CD4-positive, CD25-positive, alpha-beta regulatory T cell (primary cell): ENCODE results near the gene FAM117A. TPM values are rescaled to one million over a fixed set of nuclear protein-coding genes. Genes with fewer than 3 reads are reported as not detected.

Experiments used
- ATAC-seq, 2 donors: fragments of 150-1000 bp; cut with Tn5 transposase; one replicate each; pipeline ENCODE4 v1.10.0; 2021; ENCODE audit warnings: low read depth in 2 of 2, moderate number of reproducible peaks in 2 of 2, moderate library complexity in 1 of 2
- DNase-seq, 3 donors: peaks; one replicate each; pipeline versions ENCODE4 v3.0.0 to v3.0.0-alpha.2; 2012 to 2022; ENCODE audit warnings: mixed read lengths in 1 of 3
- H3K27ac ChIP-seq: one replicate; pipeline ENCODE4 v1.7.0; 2013; ENCODE audit warnings: mild to moderate bottlenecking, low read length; ENCODE audit not compliant: insufficient read depth, poor library complexity, severe bottlenecking
- H3K27me3 ChIP-seq: one replicate; pipeline ENCODE4 v1.7.0; 2013; ENCODE audit warnings: low read length; ENCODE audit not compliant: control insufficient read depth, insufficient read depth
- H3K36me3 ChIP-seq: one replicate; pipeline ENCODE4 v1.7.0; 2013; ENCODE audit warnings: mild to moderate bottlenecking, low read length, moderate library complexity; ENCODE audit not compliant: control insufficient read depth, insufficient read depth
- H3K4me1 ChIP-seq: 2 replicates; pipeline ENCODE4 v1.7.0; 2013; ENCODE audit warnings: mild to moderate bottlenecking, low read length; ENCODE audit not compliant: insufficient read depth, control insufficient read depth, poor library complexity, severe bottlenecking
- H3K4me3 ChIP-seq: one replicate; pipeline ENCODE4 v1.7.0; 2013; ENCODE audit warnings: low read depth, mild to moderate bottlenecking, low read length, moderate library complexity
- H3K9me3 ChIP-seq, 2 experiments: 1 replicate in 1 of 2; 2 replicates in 1 of 2; pipeline ENCODE4 v1.7.0; 2013; ENCODE audit warnings: low read length in 2 of 2, mild to moderate bottlenecking in 1 of 2, moderate library complexity in 1 of 2; ENCODE audit not compliant: control insufficient read depth in 2 of 2
- H3K27ac Mint-ChIP-seq, 3 donors: one replicate each; pipeline ENCODE4 v1.8.0; 2020 to 2022; ENCODE audit warnings: mild to moderate bottlenecking in 3 of 3, mixed read lengths in 3 of 3, moderate library complexity in 2 of 3
- H3K27me3 Mint-ChIP-seq: one replicate; pipeline ENCODE4 v1.8.0; 2022; ENCODE audit warnings: mild to moderate bottlenecking, mixed read lengths
- H3K36me3 Mint-ChIP-seq: one replicate; pipeline ENCODE4 v1.8.0; 2020; ENCODE audit warnings: mixed read lengths
- H3K4me1 Mint-ChIP-seq, 4 donors: one replicate each; pipeline ENCODE4 v1.8.0; 2020 to 2022; ENCODE audit warnings: mixed read lengths in 4 of 4, mild to moderate bottlenecking in 1 of 4
- H3K4me3 Mint-ChIP-seq, 4 donors: one replicate each; pipeline ENCODE4 v1.8.0; 2020 to 2022; ENCODE audit warnings: mild to moderate bottlenecking in 4 of 4, mixed read lengths in 4 of 4, moderate library complexity in 3 of 4
- H3K9me3 Mint-ChIP-seq, 7 donors: one replicate each; pipeline ENCODE4 v1.8.0; 2020 to 2022; ENCODE audit warnings: mixed read lengths in 7 of 7, mild to moderate bottlenecking in 3 of 7, moderate library complexity in 2 of 7
- polyA plus RNA-seq, 4 donors: library from polyadenylated mRNA; unstranded; fragments of 300-500 nt; fragmentation: Illumina TruSeq; gene quantifications; one replicate each; pipeline ENCODE4 v1.2.3, GENCODE V29; 2021
- total RNA-seq: library from RNA; stranded (reverse); gene quantifications from one replicate; pipeline ENCODE4 v1.2.3, GENCODE V29; 2022

FAM117A gene
- total and polyA plus RNA-seq, 5 donors from 2014 or later: 49.0 to 83.3 (median 67.0) TPM

DNA sequence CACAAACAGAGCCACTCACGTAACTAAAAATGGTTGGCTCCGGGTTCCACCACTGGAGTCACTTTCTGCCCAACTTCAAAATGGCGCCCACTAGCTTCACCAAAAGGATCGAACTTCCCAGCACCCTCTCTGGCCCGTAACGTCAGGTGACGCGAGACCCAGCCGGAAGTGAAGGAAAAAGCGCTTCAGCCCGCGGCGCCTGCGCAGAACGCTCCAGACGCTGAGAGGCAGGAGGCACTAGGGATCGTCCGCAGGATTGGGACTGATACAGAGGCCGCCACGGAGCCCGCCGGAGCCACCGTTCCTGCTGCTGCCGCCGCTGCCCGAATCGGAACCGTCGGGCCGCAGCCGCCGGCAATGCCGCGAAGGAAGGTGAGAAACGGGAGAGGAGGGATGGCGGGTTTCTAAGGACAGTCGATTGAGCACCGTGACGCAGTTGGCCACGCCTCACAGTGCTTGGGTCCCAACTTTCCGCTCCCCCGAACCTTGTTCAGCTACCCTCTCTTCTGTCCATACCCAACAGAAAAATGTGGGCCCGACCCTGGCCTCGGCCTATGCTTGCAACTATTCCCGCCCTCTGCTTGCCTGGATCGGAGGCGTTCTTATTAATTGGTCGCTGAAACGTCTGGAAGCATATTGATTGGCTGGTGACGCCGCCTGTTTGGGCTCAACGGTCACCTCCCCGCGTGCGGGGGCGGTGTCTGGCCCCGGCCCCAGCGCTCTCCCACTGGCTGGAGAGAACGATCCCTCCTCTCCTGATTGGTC, 24.7 kb upstream of the FAM117A start, which contains the start of gene KAT7:
Gene KAT7, plus strand, starts transcription at position 204 of the 765 bp plus-strand sequence. Its CDS starts 154 bp downstream, at position 358.
- no peaks in the 10 kb centered on the region for H3K9me3 ChIP-seq
- H3K4me1 Mint-ChIP-seq: peaks cover 22 to 64% (median 52%) of the 10 kb centered on the region in 4 donors
- no peaks in the 10 kb centered on the region for H3K9me3 Mint-ChIP-seq
- peak within 1 kb of the TSS; percentile 90 to 100 (median 94) for H3K4me3 Mint-ChIP-seq
- no peaks in the 10 kb centered on the region for H3K27me3 ChIP-seq
- H3K4me3 ChIP-seq: peak within 1 kb of the TSS; percentile 95
- peaks cover 17% of the 10 kb centered on the region for H3K36me3 Mint-ChIP-seq
- peak within 1 kb of the TSS; percentile 99 for H3K27ac ChIP-seq
- H3K27me3 Mint-ChIP-seq: no peaks in the 10 kb centered on the region
- H3K4me1 ChIP-seq: peaks cover 43% of the 10 kb centered on the region
- DNase-seq: peak; percentile 98 to 100 (median 99)
- H3K27ac Mint-ChIP-seq: peak within 1 kb of the TSS; percentile 96 to 99 (median 98)
- peaks cover 27% of the 10 kb centered on the region for H3K36me3 ChIP-seq
- peak; percentile 88 to 91 for ATAC-seq

DNA sequence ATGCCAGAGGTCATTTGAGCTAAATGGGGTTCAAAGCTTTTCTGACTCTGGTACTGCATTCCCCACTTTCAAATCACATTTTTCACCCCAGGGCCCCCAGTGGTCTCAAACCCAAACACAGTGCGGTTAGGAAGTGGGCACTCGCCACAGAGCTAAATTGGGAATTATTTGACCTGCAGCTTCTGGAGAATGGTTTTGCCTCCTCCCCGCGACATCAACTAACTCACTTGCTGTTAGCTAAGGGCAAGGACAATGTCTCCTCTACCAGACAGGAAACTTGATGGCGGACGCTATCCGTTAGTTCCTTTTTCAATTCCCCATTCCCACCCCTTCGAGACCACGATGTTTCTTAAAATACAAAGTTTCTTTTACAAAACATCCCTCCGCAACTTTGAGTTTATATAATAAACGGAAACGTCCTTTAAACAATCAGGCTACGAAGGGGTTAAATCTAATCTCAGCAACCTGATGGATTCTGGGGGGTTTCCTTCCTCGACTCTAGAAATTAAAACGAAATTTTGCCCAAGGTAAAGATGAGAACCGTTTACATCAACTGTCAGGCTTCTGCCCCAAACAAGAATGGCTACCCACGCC, 24.1 kb upstream of the FAM117A start:
- Mint-ChIP-seq H3K27me3 (peaks cover 1% of the 10 kb centered on the region), H3K9me3 (no peaks in the 10 kb centered on the region), H3K4me1 (peaks cover 22 to 58% (median 47%) of the 10 kb centered on the region in 4 donors), H3K27ac (peak overlapping the region; percentile 96 to 99 (median 98)), H3K36me3 (peaks cover 17% of the 10 kb centered on the region), H3K4me3 (peak overlapping the region; percentile 90 to 100 (median 94))
- peaks cover 23% of the 10 kb centered on the region for H3K36me3 ChIP-seq
- DNase-seq (peak in 1 of 3 donors; percentile 8), ATAC-seq (no peak)
- H3K27ac ChIP-seq: peak overlapping the region; percentile 99
- H3K27me3 ChIP-seq: no peaks in the 10 kb centered on the region
- peak overlapping the region; percentile 95 for H3K4me3 ChIP-seq
- H3K9me3 ChIP-seq: no peaks in the 10 kb centered on the region
- peaks cover 39% of the 10 kb centered on the region for H3K4me1 ChIP-seq

DNA sequence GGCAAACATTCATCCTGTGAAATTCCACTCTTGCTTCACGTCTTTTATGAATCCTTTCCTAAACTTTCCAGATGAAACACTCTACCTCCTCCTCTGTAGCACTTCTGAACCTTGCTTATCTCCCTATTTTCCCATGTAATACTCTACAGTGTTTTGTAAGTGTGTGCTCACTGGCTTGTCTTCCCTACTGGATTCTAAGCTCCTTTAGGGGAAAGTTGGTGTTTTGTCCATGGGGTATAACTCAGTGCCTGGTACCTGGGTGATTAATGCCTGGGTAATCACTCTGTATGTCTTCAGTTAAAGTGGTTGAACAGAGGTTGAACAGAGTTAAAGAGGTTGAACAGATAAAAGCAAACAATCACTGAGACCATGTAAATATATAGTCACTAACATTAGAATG, 20.7 kb upstream of the FAM117A start:
- Mint-ChIP-seq H3K4me3 (peak overlapping the region in 1 of 4 donors; percentile 39), H3K9me3 (no peaks in the 10 kb centered on the region), H3K27me3 (peaks cover 10% of the 10 kb centered on the region), H3K36me3 (no peaks in the 10 kb centered on the region), H3K4me1 (peaks cover 12 to 28% (median 22%) of the 10 kb centered on the region in 4 donors), H3K27ac (peak overlapping the region in 1 of 3 donors; percentile 4)
- no peak overlapping the region for H3K27ac ChIP-seq
- H3K4me1 ChIP-seq: peaks cover 14% of the 10 kb centered on the region
- no peaks in the 10 kb centered on the region for H3K36me3 ChIP-seq
- no peaks in the 10 kb centered on the region for H3K27me3 ChIP-seq
- no peak for ATAC-seq
- H3K4me3 ChIP-seq: no peak overlapping the region
- DNase-seq: no peak
- no peaks in the 10 kb centered on the region for H3K9me3 ChIP-seq

DNA sequence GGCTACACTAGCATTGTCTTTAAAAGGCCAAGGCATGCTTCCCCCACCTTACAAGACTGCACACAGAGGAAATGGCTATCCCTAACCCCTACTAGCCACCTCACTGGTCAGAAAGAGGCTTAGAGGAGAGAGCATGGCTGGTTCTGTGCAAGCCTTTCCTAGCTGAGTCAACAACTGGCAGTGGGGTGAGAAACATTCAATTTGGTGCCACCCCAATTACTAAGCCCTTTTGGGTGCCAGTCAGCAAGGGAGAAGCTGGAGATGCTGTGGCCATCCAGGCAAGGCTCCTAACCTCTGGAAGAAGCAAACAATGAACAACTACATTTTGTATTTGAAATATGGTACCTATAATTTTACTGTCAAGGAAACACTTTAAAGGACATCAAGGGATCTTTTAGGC, 19.9 kb upstream of the FAM117A start:
- Histone ChIP-seq H3K9me3 (no peaks in the 10 kb centered on the region), H3K4me1 (peaks cover 8% of the 10 kb centered on the region), H3K27me3 (no peaks in the 10 kb centered on the region), H3K4me3 (no peak overlapping the region), H3K27ac (no peak overlapping the region), H3K36me3 (no peaks in the 10 kb centered on the region)
- ATAC-seq (no peak), DNase-seq (no peak)
- no peaks in the 10 kb centered on the region for H3K36me3 Mint-ChIP-seq
- H3K4me1 Mint-ChIP-seq: peaks cover 9 to 26% (median 17%) of the 10 kb centered on the region in 4 donors
- H3K4me3 Mint-ChIP-seq: peak overlapping the region in 1 of 4 donors; percentile 17
- H3K27ac Mint-ChIP-seq: peak overlapping the region in 1 of 3 donors; percentile 4
- peaks cover 10% of the 10 kb centered on the region for H3K27me3 Mint-ChIP-seq
- H3K9me3 Mint-ChIP-seq: no peaks in the 10 kb centered on the region

DNA sequence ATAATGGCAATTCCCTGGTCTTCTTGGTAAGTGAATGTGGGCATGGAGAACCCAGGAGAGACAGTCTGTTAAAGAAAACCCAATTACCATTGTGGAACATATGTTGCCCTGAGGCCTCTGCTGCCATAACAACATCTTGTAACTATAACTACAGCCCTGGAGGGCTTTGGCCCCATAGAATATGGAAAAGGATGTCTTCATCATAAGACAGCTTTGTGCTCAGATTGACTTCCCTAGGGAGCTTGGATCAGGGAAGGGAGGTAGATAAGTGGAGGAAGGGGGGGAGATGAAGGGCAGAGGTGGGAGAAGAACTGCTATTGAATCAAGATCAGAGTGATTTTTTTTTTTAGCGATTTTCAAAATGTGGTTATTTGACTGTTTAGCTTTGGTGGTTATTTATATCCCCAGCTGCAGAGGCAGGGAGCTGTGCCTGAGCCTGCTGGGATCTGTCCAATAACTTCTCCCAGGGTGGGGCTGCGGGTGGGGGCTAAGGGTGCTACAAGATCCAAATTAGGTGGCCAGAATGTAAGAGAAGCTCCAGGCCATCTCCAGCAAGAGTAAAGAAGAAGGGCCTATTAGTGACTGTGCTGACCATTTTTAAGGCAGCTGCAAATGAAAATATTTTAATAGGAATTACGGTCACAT, 19.3 kb upstream of the FAM117A start:
- Histone ChIP-seq H3K27ac (no peak overlapping the region), H3K27me3 (no peaks in the 10 kb centered on the region), H3K9me3 (no peaks in the 10 kb centered on the region), H3K36me3 (no peaks in the 10 kb centered on the region), H3K4me3 (no peak overlapping the region), H3K4me1 (peaks cover 8% of the 10 kb centered on the region)
- DNase-seq (no peak), ATAC-seq (no peak)
- Mint-ChIP-seq H3K27ac (peak overlapping the region in 1 of 3 donors; percentile 58), H3K36me3 (no peaks in the 10 kb centered on the region), H3K4me1 (peaks cover 6 to 23% (median 16%) of the 10 kb centered on the region in 4 donors), H3K27me3 (peaks cover 10% of the 10 kb centered on the region), H3K9me3 (no peaks in the 10 kb centered on the region), H3K4me3 (no peak overlapping the region)

DNA sequence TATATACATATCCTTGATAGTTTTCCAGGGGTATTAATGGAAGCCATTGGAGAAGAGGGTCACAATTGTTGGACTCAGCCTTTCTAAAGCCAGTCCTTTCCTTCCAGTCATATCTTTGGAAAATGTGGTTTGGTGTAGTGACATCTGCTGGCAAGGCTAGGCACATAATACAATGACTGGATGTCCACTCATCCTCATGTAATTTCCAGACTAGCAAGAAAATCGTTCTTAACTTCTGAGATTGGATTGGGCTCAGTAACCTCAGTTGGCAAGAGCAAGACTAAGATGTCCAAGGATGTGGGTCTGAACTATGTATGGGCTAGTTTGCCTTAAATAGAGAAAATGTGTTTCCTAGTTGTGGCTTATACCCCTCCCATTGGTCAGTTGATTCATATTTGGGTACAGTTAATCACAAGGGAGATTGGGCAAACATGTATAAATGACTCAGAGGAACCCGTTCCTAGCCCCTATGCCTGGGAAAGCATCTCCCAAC, 15.9 kb upstream of the FAM117A start:
- H3K4me3 Mint-ChIP-seq: no peak overlapping the region

DNA sequence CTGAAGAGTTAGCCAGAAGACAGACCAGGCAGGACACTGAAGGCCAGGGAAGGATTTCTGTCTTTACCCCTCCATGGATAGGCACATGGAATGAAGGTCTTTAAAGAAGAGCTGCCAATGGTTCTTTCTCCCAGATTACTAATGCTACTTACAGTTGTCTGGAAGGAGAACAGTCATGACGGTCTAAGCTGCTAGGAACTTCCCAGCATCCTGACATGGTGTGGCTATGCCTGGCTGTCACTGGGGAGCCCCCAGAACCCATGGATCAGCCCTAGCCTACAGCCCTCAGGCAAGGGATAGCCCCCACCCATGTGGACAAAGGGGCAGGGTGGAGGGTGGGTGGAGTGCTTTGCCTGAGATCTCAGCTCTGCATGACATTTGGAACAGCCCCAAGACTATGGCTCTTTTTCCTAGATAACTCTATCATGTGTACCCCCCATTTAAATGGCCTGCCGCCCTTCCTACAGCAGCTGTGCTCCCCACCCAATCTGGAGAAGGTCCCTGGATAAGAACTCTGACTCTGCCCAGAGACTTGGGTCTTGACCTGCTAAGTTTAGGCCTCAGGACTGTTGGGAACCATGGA, 15.3 kb upstream of the FAM117A start:
- Histone ChIP-seq H3K36me3 (no peaks in the 10 kb centered on the region), H3K4me1 (no peaks in the 10 kb centered on the region), H3K27me3 (no peaks in the 10 kb centered on the region), H3K27ac (no peak overlapping the region), H3K4me3 (no peak overlapping the region), H3K9me3 (no peaks in the 10 kb centered on the region)
- H3K9me3 Mint-ChIP-seq: no peaks in the 10 kb centered on the region
- peaks cover 0 to 11% (median 7%) of the 10 kb centered on the region in 4 donors for H3K4me1 Mint-ChIP-seq
- peak overlapping the region in 1 of 3 donors; percentile 40 for H3K27ac Mint-ChIP-seq
- H3K4me3 Mint-ChIP-seq: no peak overlapping the region
- no peaks in the 10 kb centered on the region for H3K36me3 Mint-ChIP-seq
- H3K27me3 Mint-ChIP-seq: peaks cover 10% of the 10 kb centered on the region
- ATAC-seq (no peak), DNase-seq (no peak)

More for the DNA sequence above, 15.9 kb upstream of the FAM117A start:
- H3K36me3 ChIP-seq: no peaks in the 10 kb centered on the region
- H3K9me3 ChIP-seq: no peaks in the 10 kb centered on the region
- H3K4me1 Mint-ChIP-seq: peaks cover 0 to 11% (median 7%) of the 10 kb centered on the region in 4 donors
- H3K4me1 ChIP-seq: no peaks in the 10 kb centered on the region
- H3K27ac ChIP-seq: no peak overlapping the region
- no peaks in the 10 kb centered on the region for H3K36me3 Mint-ChIP-seq
- DNase-seq (peak in 2 of 3 donors; percentile 30 to 60), ATAC-seq (no peak)
- H3K27ac Mint-ChIP-seq: peak overlapping the region in 1 of 3 donors; percentile 40
- no peaks in the 10 kb centered on the region for H3K9me3 Mint-ChIP-seq
- H3K27me3 Mint-ChIP-seq: peaks cover 10% of the 10 kb centered on the region
- H3K4me3 ChIP-seq: no peak overlapping the region
- H3K27me3 ChIP-seq: no peaks in the 10 kb centered on the region
